OCI-LY3 (cell line): Measurements from ENCODE around the gene PLCE1.

Experiments used
- H2AFZ ChIP-seq: fragments of 200-600, 300-600 bp; shearing (Covaris generic); 2 replicates; pipeline ENCODE4 v1.6.0; 2014; ENCODE audit warnings: antibody characterized with exemption, low read depth, low read length
- H3K27ac ChIP-seq: fragments of 200-600, 300-600 bp; sonication (generic); 2 replicates; pipeline ENCODE4 v1.5.1; 2014; ENCODE audit warnings: mild to moderate bottlenecking, low read length, moderate library complexity, mixed read lengths
- H3K27me3 ChIP-seq: fragments of 200-600, 300-600 bp; sonication (generic); 2 replicates; pipeline ENCODE4 v1.6.1; 2014; ENCODE audit warnings: low read depth, low read length, mixed read lengths
- H3K36me3 ChIP-seq: fragments of 200-600, 300-600 bp; sonication (generic); replicated peaks from 2 replicates; pipeline ENCODE3; 2014; ENCODE audit warnings: low read depth, low read length, mixed read lengths
- H3K4me1 ChIP-seq: fragments of 300-600, 200-600 bp; sonication (generic); 2 replicates; pipeline ENCODE4 v1.6.1; 2014; ENCODE audit warnings: low read length, mixed read lengths
- H3K4me2 ChIP-seq: fragments of 200-600, 300-600 bp; sonication (generic); 2 replicates; pipeline ENCODE4 v1.6.1; 2014; ENCODE audit warnings: low read length, mixed read lengths
- H3K4me3 ChIP-seq: fragments of 300-600, 200-600 bp; sonication (generic); 2 replicates; pipeline ENCODE4 v1.5.1; 2014; ENCODE audit warnings: antibody characterized with exemption, mild to moderate bottlenecking, low read length, moderate library complexity
- H3K79me2 ChIP-seq: fragments of 300-600, 200-600 bp; shearing (Covaris generic); 2 replicates; pipeline ENCODE4 v1.6.1; 2014; ENCODE audit warnings: mild to moderate bottlenecking, low read length, mixed read lengths
- H3K9ac ChIP-seq: fragments of 300-600, 200-600 bp; shearing (Covaris generic); 2 replicates; pipeline ENCODE4 v1.6.0; 2014; ENCODE audit warnings: mild to moderate bottlenecking, low read length, moderate library complexity
- H3K9me3 ChIP-seq: fragments of 200-600, 300-600 bp; shearing (Covaris generic); 2 replicates; pipeline ENCODE4 v1.6.1; 2014; ENCODE audit warnings: low read length, mixed read lengths; ENCODE audit not compliant: insufficient read depth
- H4K20me1 ChIP-seq: fragments of 200-600, 300-600 bp; sonication (generic); 2 replicates; pipeline ENCODE4 v1.6.1; 2016; ENCODE audit warnings: low read length, mixed read lengths; ENCODE audit not compliant: insufficient read depth
- EZH2phosphoT487 ChIP-seq: fragments of 200-600 bp; shearing (Covaris generic); IDR thresholded peaks from 2 replicates; pipeline ENCODE4 v1.6.1; 2018; ENCODE audit warnings: antibody characterized with exemption, mixed run types, low read depth
- TF ChIP-seq, protein P1 (sequence below): fragments of 200-600, 300-600 bp; sonication (generic); IDR thresholded peaks from 2 replicates; pipeline ENCODE4 v1.5.1; 2014; ENCODE audit warnings: antibody characterized with exemption, low read length, low read depth

The PLCE1 gene

GRCh38 chr10:94042834-94043175 is 49.1 kb downstream of the PLCE1 start:
- Histone ChIP-seq H3K9me3 (no peaks in the 10 kb centered on the region), H3K9ac (no peak overlapping the region), H3K4me1 (peaks cover 11% of the 10 kb centered on the region), H3K27me3 (no peaks in the 10 kb centered on the region), H3K27ac (no peak overlapping the region), H3K4me2 (no peak overlapping the region), H4K20me1 (no peaks in the 10 kb centered on the region), H3K4me3 (no peak overlapping the region), H3K36me3 (no peaks in the 10 kb centered on the region), H3K79me2 (no peaks in the 10 kb centered on the region), H2AFZ (no peak overlapping the region)
- TF ChIP-seq, protein P1, sequence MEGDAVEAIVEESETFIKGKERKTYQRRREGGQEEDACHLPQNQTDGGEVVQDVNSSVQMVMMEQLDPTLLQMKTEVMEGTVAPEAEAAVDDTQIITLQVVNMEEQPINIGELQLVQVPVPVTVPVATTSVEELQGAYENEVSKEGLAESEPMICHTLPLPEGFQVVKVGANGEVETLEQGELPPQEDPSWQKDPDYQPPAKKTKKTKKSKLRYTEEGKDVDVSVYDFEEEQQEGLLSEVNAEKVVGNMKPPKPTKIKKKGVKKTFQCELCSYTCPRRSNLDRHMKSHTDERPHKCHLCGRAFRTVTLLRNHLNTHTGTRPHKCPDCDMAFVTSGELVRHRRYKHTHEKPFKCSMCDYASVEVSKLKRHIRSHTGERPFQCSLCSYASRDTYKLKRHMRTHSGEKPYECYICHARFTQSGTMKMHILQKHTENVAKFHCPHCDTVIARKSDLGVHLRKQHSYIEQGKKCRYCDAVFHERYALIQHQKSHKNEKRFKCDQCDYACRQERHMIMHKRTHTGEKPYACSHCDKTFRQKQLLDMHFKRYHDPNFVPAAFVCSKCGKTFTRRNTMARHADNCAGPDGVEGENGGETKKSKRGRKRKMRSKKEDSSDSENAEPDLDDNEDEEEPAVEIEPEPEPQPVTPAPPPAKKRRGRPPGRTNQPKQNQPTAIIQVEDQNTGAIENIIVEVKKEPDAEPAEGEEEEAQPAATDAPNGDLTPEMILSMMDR = no peak
- TF ChIP-seq EZH2phosphoT487 = no peak
